SK-N-SH treated with all-trans-retinoic acid at 6 μM for 48 hours (cell line): ENCODE measurements around the gene MRPL38.

Experiments
- ATAC-seq: fragments of 200-7000 bp; cut with Tn5 transposase; 3 replicates; pipeline ENCODE4 v1.9.1; 2020; ENCODE audit warnings: mild to moderate bottlenecking, moderate library complexity
- ARNTL ChIP-seq: fragments of 450-650 bp; formaldehyde crosslinking; IDR thresholded peaks from 2 replicates; pipeline ENCODE4 v1.5.0; 2020; ENCODE audit warnings: low read depth, mild to moderate bottlenecking, moderate library complexity, borderline replicate concordance
- BACH2 ChIP-seq: fragments of 250-450 bp; sonication (Bioruptor Pico); IDR thresholded peaks from 2 replicates; pipeline ENCODE4 v1.9.0; 2021; ENCODE audit warnings: mild to moderate bottlenecking, borderline replicate concordance
- CSDC2 ChIP-seq: fragments of 250-450 bp; sonication (Bioruptor Pico); IDR thresholded peaks from 2 replicates; pipeline ENCODE4 v1.5.0; 2020; ENCODE audit warnings: mild to moderate bottlenecking, moderate library complexity
- CSRNP3 ChIP-seq: fragments of 250-450 bp; sonication (Bioruptor Pico); IDR thresholded peaks from 2 replicates; pipeline ENCODE4 v1.5.1; 2021; ENCODE audit warnings: mild to moderate bottlenecking, moderate library complexity
- GLIS3 ChIP-seq: fragments of 250-450 bp; sonication (Bioruptor Pico); IDR thresholded peaks from 2 replicates; pipeline ENCODE4 v1.5.0; 2020; ENCODE audit warnings: mild to moderate bottlenecking, moderate library complexity
- ISL1 ChIP-seq: fragments of 250-450 bp; sonication (Bioruptor Pico); IDR thresholded peaks from 2 replicates; pipeline ENCODE4 v2.1.2; 2022; ENCODE audit warnings: mild to moderate bottlenecking, moderate library complexity
- OSR1 ChIP-seq: fragments of 250-450 bp; sonication (Bioruptor Pico); IDR thresholded peaks from 2 replicates; pipeline ENCODE4 v1.8.0; 2022; ENCODE audit warnings: moderate library complexity, mild to moderate bottlenecking, inconsistent platforms
- POU6F1 ChIP-seq: fragments of 250-450 bp; sonication (Bioruptor Pico); IDR thresholded peaks from 2 replicates; pipeline ENCODE4 v1.8.0; 2021; ENCODE audit warnings: low read depth, mild to moderate bottlenecking, moderate library complexity, borderline replicate concordance
- PPARA ChIP-seq: fragments of 250-450 bp; sonication (Bioruptor Pico); IDR thresholded peaks from 2 replicates; pipeline ENCODE4 v1.5.0; 2020; ENCODE audit warnings: mild to moderate bottlenecking, borderline replicate concordance
- RARB ChIP-seq: fragments of 250-450 bp; sonication (Bioruptor Pico); IDR thresholded peaks from 2 replicates; pipeline ENCODE4 v1.8.0; 2021; ENCODE audit warnings: mild to moderate bottlenecking, moderate library complexity
- TCF4 ChIP-seq: fragments of 250-450 bp; sonication (Bioruptor Pico); IDR thresholded peaks from 2 replicates; pipeline ENCODE4 v1.8.0; 2021; ENCODE audit warnings: mild to moderate bottlenecking, moderate library complexity, borderline replicate concordance
- TSHZ2 ChIP-seq: fragments of 250-450 bp; sonication (Bioruptor Pico); IDR thresholded peaks from 2 replicates; pipeline ENCODE4 v1.5.0; 2020; ENCODE audit warnings: mild to moderate bottlenecking, moderate library complexity
- ZC3H10 ChIP-seq: fragments of 250-450 bp; sonication (Bioruptor Pico); IDR thresholded peaks from 2 replicates; pipeline ENCODE4 v1.5.1; 2021; ENCODE audit warnings: mild to moderate bottlenecking, moderate library complexity
- ZFP3 ChIP-seq: fragments of 250-450 bp; sonication (Bioruptor Pico); IDR thresholded peaks from 2 replicates; pipeline ENCODE4 v1.5.0; 2020; ENCODE audit warnings: mild to moderate bottlenecking, moderate library complexity
- ZFP30 ChIP-seq: fragments of 450-650 bp; formaldehyde crosslinking; IDR thresholded peaks from 2 replicates; pipeline ENCODE4 v1.5.0; 2022; ENCODE audit warnings: mild to moderate bottlenecking, moderate library complexity
- ZNF565 ChIP-seq: fragments of 450-650 bp; formaldehyde crosslinking; conservative IDR thresholded peaks from 2 replicates; pipeline ENCODE4 v1.5.0; 2020; ENCODE audit warnings: low read depth, mild to moderate bottlenecking, moderate library complexity
- ZNF70 ChIP-seq: fragments of 450-650 bp; formaldehyde crosslinking; IDR thresholded peaks from 2 replicates; pipeline ENCODE4 v1.5.0; 2020; ENCODE audit warnings: mild to moderate bottlenecking, moderate library complexity
- ZNF8 ChIP-seq: fragments of 450-650 bp; formaldehyde crosslinking; IDR thresholded peaks from 2 replicates; pipeline ENCODE4 v1.5.0; 2020; ENCODE audit warnings: mild to moderate bottlenecking, moderate library complexity
- TF ChIP-seq, protein P1 (sequence below): fragments of 250-450 bp; sonication (Bioruptor Pico); IDR thresholded peaks from 2 replicates; pipeline ENCODE4 v1.5.1; 2020; ENCODE audit warnings: low read depth, mild to moderate bottlenecking, moderate library complexity

The MRPL38 gene

GRCh38 chr17:75885431-75885830 is 19.3 kb downstream of the MRPL38 start (continued):
- TF ChIP-seq TSHZ2 (CRISPR knock-in tag), result no peak
- TF ChIP-seq, protein P1, sequence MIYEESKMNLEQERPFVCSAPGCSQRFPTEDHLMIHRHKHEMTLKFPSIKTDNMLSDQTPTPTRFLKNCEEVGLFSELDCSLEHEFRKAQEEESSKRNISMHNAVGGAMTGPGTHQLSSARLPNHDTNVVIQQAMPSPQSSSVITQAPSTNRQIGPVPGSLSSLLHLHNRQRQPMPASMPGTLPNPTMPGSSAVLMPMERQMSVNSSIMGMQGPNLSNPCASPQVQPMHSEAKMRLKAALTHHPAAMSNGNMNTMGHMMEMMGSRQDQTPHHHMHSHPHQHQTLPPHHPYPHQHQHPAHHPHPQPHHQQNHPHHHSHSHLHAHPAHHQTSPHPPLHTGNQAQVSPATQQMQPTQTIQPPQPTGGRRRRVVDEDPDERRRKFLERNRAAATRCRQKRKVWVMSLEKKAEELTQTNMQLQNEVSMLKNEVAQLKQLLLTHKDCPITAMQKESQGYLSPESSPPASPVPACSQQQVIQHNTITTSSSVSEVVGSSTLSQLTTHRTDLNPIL, result no peak

DNA sequence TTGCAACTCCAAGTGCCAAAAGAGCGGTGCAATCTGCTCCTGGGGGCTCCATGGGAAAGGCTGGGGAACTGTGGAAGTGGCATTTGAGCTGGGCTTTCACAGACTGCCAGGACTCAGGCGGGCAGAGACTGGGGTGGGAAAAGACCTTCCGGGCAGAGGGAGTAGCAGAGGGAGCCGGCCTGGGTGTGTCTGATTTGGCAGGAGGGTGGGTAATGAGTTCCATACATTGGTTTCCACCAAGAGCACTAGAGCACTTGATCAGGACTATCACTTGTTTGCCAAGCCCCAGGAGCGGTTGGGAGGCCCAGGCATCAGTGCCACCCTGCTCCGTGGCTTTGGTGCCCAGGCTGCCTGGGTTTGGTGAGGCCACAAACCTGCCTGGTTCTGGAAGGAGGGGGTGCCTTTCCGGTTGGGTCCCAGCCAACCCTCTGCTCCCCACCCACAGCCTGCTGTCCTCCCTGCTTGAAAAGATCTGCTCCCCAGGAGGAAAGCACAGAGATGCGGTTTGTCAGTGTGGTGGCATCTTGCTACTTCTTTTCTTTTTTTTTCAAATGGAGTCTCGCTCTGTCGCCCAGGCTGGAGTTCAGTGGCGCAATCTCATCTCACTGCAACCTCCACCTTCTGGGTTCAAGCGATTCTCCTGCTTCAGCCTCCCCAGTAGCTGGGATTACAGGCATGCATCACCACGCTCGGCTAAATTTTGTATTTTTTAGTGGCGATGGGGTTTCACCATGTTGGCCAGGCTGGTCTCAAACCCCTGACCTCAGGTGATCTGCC is 22.8 kb downstream of the MRPL38 start:
- TF ChIP-seq ZFP30 (CRISPR knock-in tag), result no peak
- TF ChIP-seq ZC3H10 (CRISPR knock-in tag), result no peak
- no peak for TF ChIP-seq ZFP3 (CRISPR knock-in tag)
- no peak for TF ChIP-seq PPARA (CRISPR knock-in tag)
- TF ChIP-seq ZNF8 (CRISPR knock-in tag), result no peak
- no peak for TF ChIP-seq CSDC2
- TF ChIP-seq TSHZ2 (CRISPR knock-in tag), result no peak
- no peak for TF ChIP-seq ZNF565
- TF ChIP-seq OSR1 (CRISPR knock-in tag), result no peak
- no peak for TF ChIP-seq BACH2 (CRISPR knock-in tag)
- TF ChIP-seq TCF4 (CRISPR knock-in tag), result no peak
- no peak for TF ChIP-seq GLIS3 (CRISPR knock-in tag)
- no peak for TF ChIP-seq RARB (CRISPR knock-in tag)
- TF ChIP-seq, protein P1, result no peak
- no peak for TF ChIP-seq ISL1
- no peak for TF ChIP-seq ZNF70 (CRISPR knock-in tag)
- TF ChIP-seq ARNTL, result no peak
- no peak for TF ChIP-seq CSRNP3 (CRISPR knock-in tag)
- TF ChIP-seq POU6F1, result no peak
- ATAC-seq, result no peak

DNA sequence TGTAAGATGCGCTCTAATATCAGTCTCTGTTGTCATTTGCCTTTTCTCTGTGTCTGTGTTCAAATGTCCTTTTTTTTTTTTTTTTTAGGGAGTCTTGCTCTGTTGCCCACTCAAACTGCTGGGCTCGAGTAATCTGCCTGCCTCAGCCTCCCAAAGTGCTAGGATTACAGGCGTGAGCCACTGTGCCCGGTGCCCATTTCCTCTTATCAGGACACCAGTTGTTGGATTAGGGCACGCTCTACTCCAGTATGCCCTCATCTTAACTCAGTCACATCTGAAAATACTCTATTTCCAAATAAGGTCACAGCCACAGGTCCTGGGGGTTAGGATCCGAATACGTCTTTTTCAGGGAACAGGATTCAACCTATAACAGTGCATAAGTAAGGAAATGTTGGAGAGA is 24.4 kb downstream of the MRPL38 start:
- no peak for ATAC-seq
- no peak for TF ChIP-seq OSR1 (CRISPR knock-in tag)
- TF ChIP-seq, all 23 proteins: peak for 0
